Endothelial cell of umbilical vein (primary cell): Measurements from ENCODE around the gene POLR3B. TPM values are rescaled to one million over a fixed set of nuclear protein-coding genes. Genes with fewer than 3 reads are reported as not detected.

Source experiments
- BruUV-seq: library from RNA; stranded (reverse); fragments of 400-500 nt; replicated peaks from 2 replicates; lab custom pipeline; 2021; lab: Mats Ljungman, UMichigan
- CTCF ChIA-PET: fragments of 300-600, 350-600 bp; sonication (Branson Sonifier 250); formaldehyde crosslinking; loops from one replicate; lab custom pipeline; 2021; ENCODE audit warnings: antibody characterized with exemption, inconsistent platforms; lab: Charles Lee
- POLR2A ChIA-PET: fragments of 300-600, 350-600 bp; sonication (Branson Sonifier 250); formaldehyde crosslinking; loops from one replicate; lab custom pipeline; 2021; ENCODE audit warnings: antibody characterized with exemption, inconsistent platforms; lab: Charles Lee
- DNase-seq: peaks from one replicate; pipeline ENCODE4 v3.0.0-alpha.2; 2011; ENCODE audit warnings: low read depth, low spot score
- FAIRE-seq: peaks from 2 replicates; lab custom pipeline; 2011; peaks lifted over from hg19 to GRCh38; lab: Jason Lieb, UNC
- H2AFZ ChIP-seq: 2 replicates; pipeline ENCODE4 v1.6.0; 2012; ENCODE audit warnings: low read depth, low read length, control low read depth, inconsistent platforms
- H3K27ac ChIP-seq: 2 replicates; pipeline ENCODE4 v1.5.1; 2011; ENCODE audit warnings: low read depth, mild to moderate bottlenecking, control low read depth, low read length, moderate library complexity; ENCODE audit not compliant: insufficient read depth
- H3K27me3 ChIP-seq, 2 experiments: 2 replicates each; pipeline versions ENCODE4 v1.6.0 to v1.6.1; 2011; ENCODE audit warnings: low read length in 2 of 2, mixed read lengths in 1 of 2; ENCODE audit not compliant: control insufficient read depth in 2 of 2, insufficient read depth in 2 of 2
- H3K36me3 ChIP-seq, 2 experiments: 2 replicates in 1 of 2; 3 replicates in 1 of 2; pipeline ENCODE4 v1.5.1; 2011; ENCODE audit warnings: low read length in 2 of 2, mild to moderate bottlenecking in 1 of 2, moderate library complexity in 1 of 2; ENCODE audit not compliant: control insufficient read depth in 2 of 2, insufficient read depth in 2 of 2; ENCODE audit errors: extremely low read depth in 1 of 2
- H3K4me1 ChIP-seq: 3 replicates; pipeline ENCODE4 v1.5.1; 2011; ENCODE audit warnings: mild to moderate bottlenecking, low read length; ENCODE audit not compliant: control insufficient read depth, insufficient read depth; ENCODE audit errors: extremely low read depth
- H3K4me2 ChIP-seq: 2 replicates; pipeline ENCODE4 v1.6.1; 2011; ENCODE audit warnings: low read length, control low read depth, mixed read lengths; ENCODE audit not compliant: insufficient read depth
- H3K4me3 ChIP-seq, 3 experiments: fragments of 200-600 bp in 1 of 3; sonication (generic), shearing (Covaris generic) in 1 of 3; replicated peaks in 1 of 3; 2 replicates each; pipeline ENCODE4 v1.5.1; 2011 to 2016; ENCODE audit warnings: control low read depth in 3 of 3, low read length in 3 of 3, mild to moderate bottlenecking in 2 of 3, inconsistent platforms in 1 of 3, low read depth in 1 of 3, moderate library complexity in 1 of 3; ENCODE audit not compliant: insufficient read depth in 1 of 3
- H3K79me2 ChIP-seq: 2 replicates; pipeline ENCODE4 v1.6.0; 2012; ENCODE audit warnings: low read length, inconsistent platforms; ENCODE audit not compliant: control insufficient read depth, insufficient read depth
- H3K9ac ChIP-seq: replicated peaks from 2 replicates; pipeline ENCODE3; 2011; ENCODE audit warnings: low read length, control low read depth; ENCODE audit not compliant: insufficient read depth; ENCODE audit errors: extremely low read depth
- H3K9me1 ChIP-seq: replicated peaks from 3 replicates; pipeline ENCODE4 v1.6.0; 2011; ENCODE audit warnings: mild to moderate bottlenecking, low read length; ENCODE audit not compliant: control insufficient read depth, insufficient read depth; ENCODE audit errors: extremely low read depth
- H3K9me3 ChIP-seq: replicated peaks from 2 replicates; pipeline ENCODE4 v1.5.1; 2012; ENCODE audit warnings: low read length, inconsistent platforms; ENCODE audit not compliant: control insufficient read depth, insufficient read depth
- H4K20me1 ChIP-seq: replicated peaks from 2 replicates; pipeline ENCODE3; 2011; ENCODE audit warnings: mild to moderate bottlenecking, low read length; ENCODE audit not compliant: control insufficient read depth, insufficient read depth; ENCODE audit errors: extremely low read depth
- EZH2 ChIP-seq: IDR thresholded peaks from 2 replicates; pipeline ENCODE4 v1.6.1; 2012; ENCODE audit warnings: borderline replicate concordance, low read depth, mild to moderate bottlenecking, moderate library complexity, low read length, inconsistent platforms; ENCODE audit not compliant: severe bottlenecking
- FOS ChIP-seq: IDR thresholded peaks from 2 replicates; pipeline ENCODE4 v1.6.1; 2011; ENCODE audit warnings: mild to moderate bottlenecking, low read length, moderate library complexity, borderline replicate concordance; ENCODE audit not compliant: insufficient read depth
- JUN ChIP-seq: IDR thresholded peaks from 2 replicates; pipeline ENCODE4 v1.6.1; 2011; ENCODE audit warnings: borderline replicate concordance, low read depth; ENCODE audit not compliant: insufficient read length, insufficient read depth
- MYC ChIP-seq: IDR thresholded peaks from one replicate; pipeline ENCODE4 v1.6.1; 2011; ENCODE audit warnings: mild to moderate bottlenecking, low read depth, low read length
- POLR2A ChIP-seq: IDR thresholded peaks from 2 replicates; pipeline ENCODE4 v1.6.1; 2012; ENCODE audit warnings: low read depth, mild to moderate bottlenecking, control low read depth, low read length
- POLR2AphosphoS5 ChIP-seq: IDR thresholded peaks from 2 replicates; pipeline ENCODE4 v1.6.1; 2012; ENCODE audit warnings: low read depth, mild to moderate bottlenecking, control low read depth, low read length, moderate library complexity; ENCODE audit not compliant: insufficient read depth
- dilution Hi-C: fragments of 300-500 bp; cut with MboI; formaldehyde crosslinking; loops from one replicate; pipeline ENCODE4 v1.15.0; 2019; ENCODE audit warnings: low sequenced_read_pairs; ENCODE audit not compliant: extremely low pct_ligation_motif_present
- intact Hi-C: fragments of 100-400 bp; cut with micrococcal nuclease; formaldehyde crosslinking; loops from one replicate; pipeline ENCODE4 v1.10.0; 2022
- polyA plus RNA-seq, 4 experiments: library from polyadenylated mRNA; depleted of rRNA in 3 of 4; stranded (reverse) in 3 of 4; unstranded in 1 of 4; fragments of >200 nt; gene quantifications; 2 replicates each; pipeline versions ENCODE4 v1.2.1 to v1.2.3, GENCODE V29; 2011 to 2012; ENCODE audit warnings: missing spikeins in 1 of 4
- total RNA-seq: library from RNA; stranded (reverse); gene quantifications from 2 replicates; pipeline ENCODE4 v1.2.3, GENCODE V29; 2021
- TF ChIP-seq, protein P1 (sequence below), 2 donors: IDR thresholded peaks; 1 replicate in 1 of 2; 2 replicates in 1 of 2; pipeline ENCODE4 v1.5.1; 2011; ENCODE audit warnings: low read length in 2 of 2, mild to moderate bottlenecking in 2 of 2, moderate library complexity in 2 of 2, control low read depth in 1 of 2, inconsistent platforms in 1 of 2, low read depth in 1 of 2; ENCODE audit not compliant: insufficient read depth in 1 of 2; ENCODE audit errors: extremely low read depth in 1 of 2
- TF ChIP-seq, protein P2 (sequence below): IDR thresholded peaks from 2 replicates; pipeline ENCODE4 v1.6.1; 2011; ENCODE audit not compliant: insufficient read depth, insufficient read length

Gene POLR3B
- total and polyA plus RNA-seq, 2 donors (not counting 3 experiments of a cell fraction or from before 2014, with no cell fraction given): 6.0 to 12.3 TPM

DNA sequence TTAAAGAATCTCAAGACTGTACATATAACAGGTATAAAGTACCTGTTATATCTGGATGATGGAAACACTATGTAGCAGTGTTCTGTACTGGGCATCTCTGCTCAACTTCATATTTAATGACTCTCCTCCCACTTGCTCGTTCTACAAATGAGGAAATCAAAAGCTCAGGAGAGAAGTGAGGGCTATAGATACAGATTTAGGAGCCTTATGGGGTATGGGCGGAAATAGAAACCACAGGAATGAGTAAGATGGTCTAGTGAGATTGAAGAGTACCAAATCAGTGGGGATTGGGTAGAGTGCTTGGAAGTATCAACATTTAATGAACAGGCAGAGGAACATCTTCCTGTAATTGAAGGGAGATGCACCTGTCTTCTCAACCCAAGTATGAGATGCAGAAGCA lies 23.8 kb upstream of the POLR3B start:
- dilution Hi-C loops: no loop called here
- POLR2A ChIA-PET: no interaction called here
- no peaks in the 10 kb centered on the region for H3K79me2 ChIP-seq
- intact Hi-C loops: no loop called here
- CTCF ChIA-PET: interaction anchor here (1.5 kb wide), 1 partner anchor 12 kb away, joined by 3 read pairs; no protein-coding TSS in a partner anchor
- BruUV-seq: no TSS peak
- H3K27me3 ChIP-seq: peaks cover 9 to 14% of the 10 kb centered on the region in 2 experiments
- H4K20me1 ChIP-seq: no peaks in the 10 kb centered on the region
- H3K9ac ChIP-seq: no peak overlapping the region
- FAIRE-seq: no peak
- peaks cover 0 to 4% of the 10 kb centered on the region in 2 experiments for H3K36me3 ChIP-seq
- H3K27ac ChIP-seq: no peak overlapping the region
- H3K4me2 ChIP-seq: no peak overlapping the region
- no peak for DNase-seq
- H3K9me3 ChIP-seq: no peaks in the 10 kb centered on the region
- no peak for TF ChIP-seq FOS
- TF ChIP-seq POLR2A: no peak
- no peak for TF ChIP-seq MYC
- no peak overlapping the region for H3K4me3 ChIP-seq
- H2AFZ ChIP-seq: no peak overlapping the region
- no peaks in the 10 kb centered on the region for H3K4me1 ChIP-seq
- no peaks in the 10 kb centered on the region for H3K9me1 ChIP-seq

DNA sequence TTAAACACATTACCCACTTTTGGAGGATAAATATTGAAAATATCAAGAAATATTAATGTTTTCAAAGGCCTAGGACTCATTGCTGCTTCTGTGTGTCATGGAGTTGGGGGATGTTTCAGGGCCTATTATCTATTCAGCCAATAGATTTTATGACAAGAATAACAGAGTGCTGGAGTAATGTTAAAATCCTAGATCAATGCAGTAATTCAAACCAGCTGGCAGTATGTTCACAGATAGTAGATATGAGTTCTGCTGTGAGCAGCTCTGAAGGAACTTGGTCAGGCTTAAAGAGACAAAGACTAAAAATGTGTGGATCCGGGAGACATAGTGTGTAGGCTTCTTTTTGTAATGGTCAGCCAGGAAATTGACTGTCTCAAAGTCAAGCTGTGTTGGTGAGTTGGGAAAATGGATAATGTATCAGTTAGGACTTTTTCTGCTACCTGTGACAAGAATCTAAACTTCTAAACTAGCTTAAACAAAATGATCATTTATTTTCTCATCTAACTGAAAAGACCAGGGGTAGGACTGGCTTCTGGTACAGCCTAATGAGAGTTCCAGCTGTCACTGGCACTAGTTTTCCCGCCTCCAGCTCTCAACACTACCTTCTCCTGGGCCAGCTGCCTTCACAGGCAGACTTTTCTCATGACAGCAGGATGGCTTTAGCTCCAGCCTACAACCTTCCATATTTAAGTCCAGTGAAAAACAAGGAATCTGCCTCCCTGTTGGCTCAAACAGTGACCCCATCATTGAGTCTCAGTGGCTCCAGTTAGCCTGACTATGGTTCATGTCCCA lies 16.3 kb upstream of the POLR3B start:
- Histone ChIP-seq H3K4me1 (no peaks in the 10 kb centered on the region), H3K9me3 (no peaks in the 10 kb centered on the region), H3K4me2 (no peak overlapping the region), H3K79me2 (no peaks in the 10 kb centered on the region), H4K20me1 (no peaks in the 10 kb centered on the region), H3K27ac (no peak overlapping the region), H3K4me3 (no peak overlapping the region), H3K9ac (no peak overlapping the region), H3K27me3 (no peaks in the 10 kb centered on the region), H2AFZ (no peak overlapping the region), H3K9me1 (no peaks in the 10 kb centered on the region), H3K36me3 (peaks cover 0 to under 1% of the 10 kb centered on the region in 2 experiments)
- DNase-seq: no peak
- dilution Hi-C loops: no loop called here
- FAIRE-seq: no peak
- BruUV-seq: no TSS peak
- ChIA-PET CTCF (interaction anchor here (0.7 to 2.4 kb wide), 3 partner anchors 114 to 166 kb away, joined by 3 to 12 read pairs (median 3); no protein-coding TSS in a partner anchor), POLR2A (no interaction called here)
- intact Hi-C loops: no loop called here
- TF ChIP-seq FOS (no peak), MYC (no peak), EZH2 (no peak), JUN (no peak), POLR2AphosphoS5 (no peak), POLR2A (no peak)
- TF ChIP-seq, protein P1, sequence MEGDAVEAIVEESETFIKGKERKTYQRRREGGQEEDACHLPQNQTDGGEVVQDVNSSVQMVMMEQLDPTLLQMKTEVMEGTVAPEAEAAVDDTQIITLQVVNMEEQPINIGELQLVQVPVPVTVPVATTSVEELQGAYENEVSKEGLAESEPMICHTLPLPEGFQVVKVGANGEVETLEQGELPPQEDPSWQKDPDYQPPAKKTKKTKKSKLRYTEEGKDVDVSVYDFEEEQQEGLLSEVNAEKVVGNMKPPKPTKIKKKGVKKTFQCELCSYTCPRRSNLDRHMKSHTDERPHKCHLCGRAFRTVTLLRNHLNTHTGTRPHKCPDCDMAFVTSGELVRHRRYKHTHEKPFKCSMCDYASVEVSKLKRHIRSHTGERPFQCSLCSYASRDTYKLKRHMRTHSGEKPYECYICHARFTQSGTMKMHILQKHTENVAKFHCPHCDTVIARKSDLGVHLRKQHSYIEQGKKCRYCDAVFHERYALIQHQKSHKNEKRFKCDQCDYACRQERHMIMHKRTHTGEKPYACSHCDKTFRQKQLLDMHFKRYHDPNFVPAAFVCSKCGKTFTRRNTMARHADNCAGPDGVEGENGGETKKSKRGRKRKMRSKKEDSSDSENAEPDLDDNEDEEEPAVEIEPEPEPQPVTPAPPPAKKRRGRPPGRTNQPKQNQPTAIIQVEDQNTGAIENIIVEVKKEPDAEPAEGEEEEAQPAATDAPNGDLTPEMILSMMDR (IDR thresholded peaks at IDR 0.05; ENCODE audit: extremely low read depth in 1 of 2, insufficient read depth in 1 of 2, low read depth in 1 of 2, low read length in 2 of 2): no peak
- TF ChIP-seq, protein P2, sequence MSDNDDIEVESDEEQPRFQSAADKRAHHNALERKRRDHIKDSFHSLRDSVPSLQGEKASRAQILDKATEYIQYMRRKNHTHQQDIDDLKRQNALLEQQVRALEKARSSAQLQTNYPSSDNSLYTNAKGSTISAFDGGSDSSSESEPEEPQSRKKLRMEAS: no peak
